ENCODE measurements around the gene ZSWIM4.
"Not testable (repeated sequence)": the region's sequence is repeated elsewhere in the genome, so short reads cannot be mapped to it uniquely, and the experiment has no call there.

Gene ZSWIM4

GRCh38 chr19:13794757-13795589, at the start of gene ZSWIM4:
Gene ZSWIM4, plus strand, starts transcription at chr19:13795443. Its CDS starts 206 bp downstream, at chr19:13795649.
- in situ Hi-C loops (cut with MboI; ENCODE audit: low pct_unique_long_range_greater_than_20kb, low sequenced_read_pairs) = no loop called here
- DNase-seq = peak; percentile 98

GRCh38 chr19:13747098-13747453, 48.2 kb upstream of the ZSWIM4 start:
- in situ Hi-C loops (cut with MboI; ENCODE audit: low pct_unique_long_range_greater_than_20kb, low sequenced_read_pairs) = no loop called here
- no peak for DNase-seq

GRCh38 chr19:13748169-13748828, 46.9 kb upstream of the ZSWIM4 start:
- DNase-seq = no peak
- in situ Hi-C loops (cut with MboI; ENCODE audit: low pct_unique_long_range_greater_than_20kb, low sequenced_read_pairs) = no loop called here

GRCh38 chr19:13751436-13751835, 43.8 kb upstream of the ZSWIM4 start:
- in situ Hi-C loops (cut with MboI; ENCODE audit: low pct_unique_long_range_greater_than_20kb, low sequenced_read_pairs) = no loop called here
- DNase-seq = no peak

GRCh38 chr19:13753622-13754021, 41.6 kb upstream of the ZSWIM4 start:
- in situ Hi-C loops (cut with MboI; ENCODE audit: low pct_unique_long_range_greater_than_20kb, low sequenced_read_pairs); DNase-seq: not testable (repeated sequence)

- no peak for DNase-seq
- in situ Hi-C loops (cut with MboI; ENCODE audit: low pct_unique_long_range_greater_than_20kb, low sequenced_read_pairs) = no loop called here
Observed at GRCh38 chr19:13756210-13756609, 39.0 kb upstream of the ZSWIM4 start.

- DNase-seq = no peak
- in situ Hi-C loops (cut with MboI; ENCODE audit: low pct_unique_long_range_greater_than_20kb, low sequenced_read_pairs) = no loop called here
Observed at GRCh38 chr19:13757805-13758772, 37.2 kb upstream of the ZSWIM4 start.

- in situ Hi-C loops (cut with MboI; ENCODE audit: low pct_unique_long_range_greater_than_20kb, low sequenced_read_pairs) = no loop called here
- DNase-seq = no peak
Observed at GRCh38 chr19:13758795-13759194, 36.4 kb upstream of the ZSWIM4 start.

- DNase-seq = no peak
- in situ Hi-C loops (cut with MboI; ENCODE audit: low pct_unique_long_range_greater_than_20kb, low sequenced_read_pairs) = no loop called here
Observed at GRCh38 chr19:13761423-13761822, 33.8 kb upstream of the ZSWIM4 start.

GRCh38 chr19:13762635-13763235, 32.5 kb upstream of the ZSWIM4 start:
- DNase-seq = no peak
- in situ Hi-C loops (cut with MboI; ENCODE audit: low pct_unique_long_range_greater_than_20kb, low sequenced_read_pairs) = no loop called here

- in situ Hi-C loops (cut with MboI; ENCODE audit: low pct_unique_long_range_greater_than_20kb, low sequenced_read_pairs) = no loop called here
- no peak for DNase-seq
Observed at GRCh38 chr19:13763265-13763664, 32.0 kb upstream of the ZSWIM4 start.

GRCh38 chr19:13764101-13764807, 31.0 kb upstream of the ZSWIM4 start, which contains the start of gene MRI1:
Gene MRI1, plus strand, starts transcription at chr19:13764522. Its CDS starts 67 bp downstream, at chr19:13764589.
- peak; percentile 84 for DNase-seq
- in situ Hi-C loops (cut with MboI; ENCODE audit: low pct_unique_long_range_greater_than_20kb, low sequenced_read_pairs) = no loop called here

GRCh38 chr19:13764821-13765394, 30.3 kb upstream of the ZSWIM4 start:
- DNase-seq = no peak
- in situ Hi-C loops (cut with MboI; ENCODE audit: low pct_unique_long_range_greater_than_20kb, low sequenced_read_pairs) = no loop called here

- in situ Hi-C loops (cut with MboI; ENCODE audit: low pct_unique_long_range_greater_than_20kb, low sequenced_read_pairs) = no loop called here
- peak; percentile 59 for DNase-seq
Observed at GRCh38 chr19:13765395-13766094, 29.7 kb upstream of the ZSWIM4 start.

- in situ Hi-C loops (cut with MboI; ENCODE audit: low pct_unique_long_range_greater_than_20kb, low sequenced_read_pairs) = no loop called here
- DNase-seq = no peak
Observed at GRCh38 chr19:13766095-13766481, 29.2 kb upstream of the ZSWIM4 start.

- DNase-seq = no peak
- in situ Hi-C loops (cut with MboI; ENCODE audit: low pct_unique_long_range_greater_than_20kb, low sequenced_read_pairs) = no loop called here
Observed at GRCh38 chr19:13768510-13768909, 26.7 kb upstream of the ZSWIM4 start.

GRCh38 chr19:13770013-13770635, 25.1 kb upstream of the ZSWIM4 start:
- no peak for DNase-seq
- in situ Hi-C loops (cut with MboI; ENCODE audit: low pct_unique_long_range_greater_than_20kb, low sequenced_read_pairs) = no loop called here
